Measurements from ENCODE around the gene MOB3A.

Gene MOB3A

GRCh38 chr19:2059422-2060201, 36.5 kb downstream of the MOB3A start:
- no peak for DNase-seq (ENCODE audit: low read depth in 2 of 2)

GRCh38 chr19:2058570-2059421, 37.3 kb downstream of the MOB3A start:
- DNase-seq (ENCODE audit: low read depth in 2 of 2), result no peak

- DNase-seq (ENCODE audit: low read depth in 2 of 2), result no peak
These were observed 38.3 kb downstream of the MOB3A start for GRCh38 chr19:2057484-2058469.

- no peak for DNase-seq (ENCODE audit: low read depth in 2 of 2)
These were observed 39.3 kb downstream of the MOB3A start for GRCh38 chr19:2056837-2057192.

GRCh38 chr19:2055931-2056836, 39.9 kb downstream of the MOB3A start:
- no peak for DNase-seq (ENCODE audit: low read depth in 2 of 2)

- no peak for DNase-seq (ENCODE audit: low read depth in 2 of 2)
These were observed 41.4 kb downstream of the MOB3A start for GRCh38 chr19:2054763-2055162.

- no peak for DNase-seq (ENCODE audit: low read depth in 2 of 2)
These were observed 42.3 kb downstream of the MOB3A start for GRCh38 chr19:2053601-2054389.

- DNase-seq (ENCODE audit: low read depth in 2 of 2), result no peak
These were observed 44.1 kb downstream of the MOB3A start for GRCh38 chr19:2051773-2052704.

GRCh38 chr19:2050991-2051772, 44.9 kb downstream of the MOB3A start, which contains the start of gene MKNK2:
Gene MKNK2 (minus strand): TSS chr19:2051244. CDS start chr19:2050851, 393 bp downstream.
- DNase-seq (ENCODE audit: low read depth in 2 of 2), result peak; percentile 90 to 92

- no peak for DNase-seq (ENCODE audit: low read depth in 2 of 2)
These were observed 45.7 kb downstream of the MOB3A start for GRCh38 chr19:2050349-2050990.

GRCh38 chr19:2049741-2050348, 46.3 kb downstream of the MOB3A start:
- DNase-seq (ENCODE audit: low read depth in 2 of 2), result no peak

- no peak for DNase-seq (ENCODE audit: low read depth in 2 of 2)
These were observed 47.0 kb downstream of the MOB3A start for GRCh38 chr19:2048959-2049740.

- DNase-seq (ENCODE audit: low read depth in 2 of 2), result no peak
These were observed 47.8 kb downstream of the MOB3A start for GRCh38 chr19:2048104-2048958.

- DNase-seq (ENCODE audit: low read depth in 2 of 2), result no peak
These were observed 48.5 kb downstream of the MOB3A start for GRCh38 chr19:2047449-2048103.

- no peak for DNase-seq (ENCODE audit: low read depth in 2 of 2)
These were observed 49.1 kb downstream of the MOB3A start for GRCh38 chr19:2047076-2047448.
